K562 (cell line): ENCODE results near the gene KNL1. TPM values are rescaled to one million over a fixed set of nuclear protein-coding genes. Genes with fewer than 3 reads are reported as not detected.

Source experiments
- ATF7 ChIP-seq: fragments of 450-650 bp; IDR thresholded peaks from 2 replicates; pipeline ENCODE4 v1.7.1; 2014; ENCODE audit warnings: mild to moderate bottlenecking, moderate library complexity
- ELF1 ChIP-seq: fragments of 200-800 bp; sonication (Bioruptor generic); IDR thresholded peaks from 2 replicates; pipeline ENCODE4 v1.6.1; 2016; ENCODE audit warnings: missing genetic modification characterization, missing compliant biosample characterization
- FOSL1 ChIP-seq: fragments of 200-800 bp; sonication (Bioruptor generic); conservative IDR thresholded peaks from 2 replicates; pipeline ENCODE4 v1.6.1; 2016; ENCODE audit warnings: missing genetic modification characterization, missing compliant biosample characterization
- FOXA1 ChIP-seq: fragments of 450-650 bp; IDR thresholded peaks from 2 replicates; pipeline ENCODE4 v1.6.1; 2016; ENCODE audit warnings: mild to moderate bottlenecking, borderline replicate concordance
- MCM2 ChIP-seq: fragments of 450-650 bp; IDR thresholded peaks from 2 replicates; pipeline ENCODE4 v1.6.1; 2017; ENCODE audit warnings: low read depth, mild to moderate bottlenecking
- MCM5 ChIP-seq: fragments of 450-650 bp; IDR thresholded peaks from 2 replicates; pipeline ENCODE4 v1.6.1; 2016; ENCODE audit warnings: low read depth
- NFRKB ChIP-seq: fragments of 450-650 bp; IDR thresholded peaks from 2 replicates; pipeline ENCODE4 v1.6.1; 2016; ENCODE audit warnings: low read depth
- TAL1 ChIP-seq: fragments of 450-650 bp; IDR thresholded peaks from 2 replicates; pipeline ENCODE4 v1.6.1; 2016; ENCODE audit warnings: mild to moderate bottlenecking
- TGIF2 ChIP-seq: sonication (generic); formaldehyde crosslinking; IDR thresholded peaks from 2 replicates; pipeline ENCODE4 v1.8.1; 2022; ENCODE audit warnings: mild to moderate bottlenecking, missing genetic modification reagents, moderate library complexity
- ZNF23 ChIP-seq: fragments of 250-450 bp; sonication (Bioruptor Pico); IDR thresholded peaks from 2 replicates; pipeline ENCODE4 v1.4.0; 2020; ENCODE audit warnings: mild to moderate bottlenecking
- ZNF318 ChIP-seq, 2 experiments: fragments of 450-650 bp; IDR thresholded peaks; 2 replicates each; pipeline ENCODE4 v1.6.1; 2016; ENCODE audit warnings: mild to moderate bottlenecking in 2 of 2, borderline replicate concordance in 1 of 2, low read depth in 1 of 2, moderate library complexity in 1 of 2
- ZNF444 ChIP-seq: fragments of 250-450 bp; sonication (Bioruptor Pico); IDR thresholded peaks from 2 replicates; pipeline ENCODE4 v1.4.0; 2020; ENCODE audit warnings: mild to moderate bottlenecking, moderate library complexity
- ZNF507 ChIP-seq: conservative IDR thresholded peaks from 2 replicates; pipeline ENCODE4 v1.6.1; 2017; ENCODE audit warnings: missing genetic modification characterization, missing compliant biosample characterization
- ZNF592 ChIP-seq: fragments of 450-650 bp; IDR thresholded peaks from 2 replicates; pipeline ENCODE4 v1.6.1; 2017; ENCODE audit warnings: antibody characterized with exemption, mild to moderate bottlenecking
- polyA plus RNA-seq, 8 experiments: library from polyadenylated mRNA; depleted of rRNA in 4 of 8; stranded (reverse) in 5 of 8; unstranded in 3 of 8; fragments of >200 nt; fragmentation: Nextera tagmentation in 2 of 8; fragmentation: Illumina TruSeq in 1 of 8; extraction: Ambion mirVana in 2 of 8; extraction: Trizol in 1 of 8; gene quantifications; 2 replicates each; pipeline versions ENCODE4 v1.2.1 to v1.2.3, GENCODE V29; 2011 to 2014; ENCODE audit warnings: inconsistent platforms in 1 of 8, missing spikeins in 1 of 8
- total RNA-seq, 7 experiments: library from RNA; depleted of rRNA in 6 of 7; stranded (reverse); fragments of >200 nt in 6 of 7; fragmentation: Illumina TruSeq in 2 of 7; extraction: Trizol in 2 of 7; gene quantifications; 2 replicates each; pipeline versions ENCODE4 v1.2.1 to v1.2.3, GENCODE V29; 2011 to 2021; ENCODE audit warnings: low replicate concordance in 1 of 7
- TF ChIP-seq, protein P1 (sequence below): IDR thresholded peaks from 3 replicates; pipeline ENCODE4 v1.6.1; 2011; ENCODE audit warnings: borderline replicate concordance, mild to moderate bottlenecking; ENCODE audit not compliant: insufficient read length, insufficient read depth

KNL1 gene
- total and polyA plus RNA-seq, 9 of the 15 experiments (the other 6 are each of a cell fraction or from before 2014, with no cell fraction given): 14.5 to 65.4 (median 34.6) TPM

GRCh38 chr15:40694688-40695468 is 100.8 kb downstream of the KNL1 start, which contains the start of gene RAD51 (continued):
- TF ChIP-seq ZNF507 (tag): no peak
- TF ChIP-seq, protein P1, sequence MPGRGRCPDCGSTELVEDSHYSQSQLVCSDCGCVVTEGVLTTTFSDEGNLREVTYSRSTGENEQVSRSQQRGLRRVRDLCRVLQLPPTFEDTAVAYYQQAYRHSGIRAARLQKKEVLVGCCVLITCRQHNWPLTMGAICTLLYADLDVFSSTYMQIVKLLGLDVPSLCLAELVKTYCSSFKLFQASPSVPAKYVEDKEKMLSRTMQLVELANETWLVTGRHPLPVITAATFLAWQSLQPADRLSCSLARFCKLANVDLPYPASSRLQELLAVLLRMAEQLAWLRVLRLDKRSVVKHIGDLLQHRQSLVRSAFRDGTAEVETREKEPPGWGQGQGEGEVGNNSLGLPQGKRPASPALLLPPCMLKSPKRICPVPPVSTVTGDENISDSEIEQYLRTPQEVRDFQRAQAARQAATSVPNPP: no peak
- peak; percentile 88; the same call in 1 of the 2 replicates for TF ChIP-seq TGIF2 (CRISPR knock-in tag)
- no peak for TF ChIP-seq TAL1
- TF ChIP-seq ATF7: peak; percentile 78
- no peak; the same call in 1 of the 2 replicates for TF ChIP-seq ZNF592
- TF ChIP-seq ELF1: peak; percentile 90
- TF ChIP-seq ZNF318 (IDR thresholded peaks at IDR 0.05; ENCODE audit: borderline replicate concordance in 1 of 2, low read depth in 1 of 2): no peak
- TF ChIP-seq FOSL1 (tag): no peak
- TF ChIP-seq FOXA1: no peak
- TF ChIP-seq ZNF444: no peak
- no peak for TF ChIP-seq MCM5
- no peak for TF ChIP-seq ZNF23 (CRISPR knock-in tag)
- TF ChIP-seq NFRKB: no peak; the same call in 1 of the 2 replicates
- no peak for TF ChIP-seq MCM2
